Cortex of kidney (tissue), 1 donor: ENCODE data around the gene UBQLN1.
"Not testable (repeated sequence)": the region's sequence is repeated elsewhere in the genome, so short reads cannot be mapped to it uniquely, and the experiment has no call there.

Source experiments
- DNase-seq: peaks from one replicate; lab custom pipeline; 2025; lab: John Stamatoyannopoulos, UW

UBQLN1 gene

DNA sequence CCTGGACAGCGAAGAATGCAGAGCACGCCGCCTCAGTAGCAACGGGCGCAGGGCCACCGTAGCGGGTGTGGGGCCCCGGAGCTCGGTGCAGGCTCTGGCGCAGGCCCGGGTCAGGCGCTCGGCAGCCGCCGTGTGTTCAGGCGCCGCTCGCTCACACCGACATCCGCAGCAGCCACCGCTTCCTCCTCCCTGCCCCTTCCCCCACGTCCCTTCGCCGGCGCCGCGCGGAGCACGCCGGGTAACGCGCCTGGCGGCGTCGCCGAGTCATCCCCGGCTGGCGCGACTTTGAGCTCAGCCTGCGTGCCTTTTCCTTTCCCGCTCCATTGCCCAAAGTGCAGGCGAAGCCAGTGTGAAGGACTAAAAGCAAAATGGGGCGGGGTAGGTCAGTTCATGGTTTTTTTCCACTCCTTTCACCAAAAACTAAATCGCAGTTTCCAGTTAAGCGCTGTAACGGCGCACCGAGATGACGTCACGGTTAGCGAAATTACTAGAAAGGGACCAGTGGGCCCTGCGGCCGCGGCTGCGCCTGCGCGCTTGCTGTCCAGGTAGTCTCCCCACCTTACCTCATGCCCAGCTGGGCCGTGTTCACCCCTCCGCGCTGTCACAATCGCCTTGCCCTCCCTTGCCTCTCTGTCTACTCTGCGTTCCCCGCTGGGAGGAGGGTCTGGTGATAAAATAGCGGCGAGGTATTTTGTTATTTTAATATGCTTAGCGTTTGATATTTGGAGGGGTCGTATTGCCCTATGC lies at the start of gene UBQLN1:
UBQLN1 (minus strand) TSS at position 191 of the 747 bp plus-strand sequence. CDS start 279 bp downstream, outside the sequence.
- DNase-seq, result peak; percentile 53

DNA sequence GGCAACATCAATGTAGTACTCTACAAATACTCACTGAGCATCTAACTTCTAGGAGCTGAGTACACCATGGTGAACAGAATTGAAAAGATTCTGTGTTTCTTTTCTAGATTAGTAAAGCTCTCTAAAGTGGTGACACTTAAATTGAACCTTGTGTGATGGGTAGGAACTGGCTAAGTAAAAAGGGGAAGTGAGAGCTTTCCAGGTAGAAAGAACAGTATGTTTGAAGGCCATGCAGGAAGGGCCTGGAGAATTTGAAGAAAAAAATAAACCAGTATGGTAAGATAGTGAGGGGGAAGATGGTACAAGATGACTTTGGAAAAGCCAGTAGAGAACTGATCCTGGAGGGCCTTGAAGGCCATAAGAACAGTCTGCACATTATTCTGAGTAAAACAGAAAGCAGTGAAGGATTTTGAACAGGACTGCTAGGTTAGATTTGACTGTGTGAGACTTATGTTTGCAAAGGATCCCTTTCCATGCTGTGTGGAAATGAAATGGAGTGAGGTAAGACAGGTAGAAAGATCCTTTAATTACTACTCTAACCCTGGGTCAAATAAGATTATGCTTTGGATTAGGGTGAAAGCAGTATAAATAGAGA lies 46.7 kb upstream of the UBQLN1 start:
- DNase-seq, result no peak

DNA sequence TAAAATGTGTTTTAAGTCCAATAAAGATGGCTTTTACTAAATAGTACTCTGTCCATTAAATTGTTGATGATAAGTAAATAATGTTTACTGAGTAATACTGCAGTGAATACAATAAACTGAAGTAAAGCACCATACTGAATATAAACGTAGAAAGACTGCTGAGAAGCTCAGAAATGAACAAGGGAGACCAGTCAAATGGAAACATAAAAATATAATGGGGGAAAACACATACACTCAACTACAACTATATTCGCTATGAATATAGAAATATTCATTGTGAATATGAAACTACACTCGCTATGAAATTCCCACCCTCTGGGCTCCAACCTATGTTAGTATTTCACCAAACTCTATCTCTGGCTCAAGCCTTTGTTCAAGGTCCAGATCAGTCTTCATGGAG lies 41.9 kb upstream of the UBQLN1 start:
- DNase-seq, result no peak

DNA sequence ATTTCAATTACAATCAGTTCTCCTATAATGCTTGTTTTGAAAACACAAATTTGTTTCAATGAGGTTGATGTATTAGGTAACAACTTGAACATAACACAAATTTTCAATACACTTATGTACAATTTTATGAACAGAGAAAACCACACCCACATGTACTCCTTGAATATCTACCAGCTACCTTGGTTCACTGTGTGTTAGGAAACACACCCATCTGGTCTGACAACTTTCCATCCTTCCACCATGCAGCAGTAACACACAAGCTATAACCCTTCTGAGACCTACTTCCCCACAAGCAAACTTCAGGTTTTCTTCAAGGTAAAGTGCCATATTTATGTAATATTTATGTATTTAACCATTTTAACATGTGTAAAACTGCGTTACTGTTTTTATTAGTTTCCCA lies 36.4 kb upstream of the UBQLN1 start:
- DNase-seq, result no peak

DNA sequence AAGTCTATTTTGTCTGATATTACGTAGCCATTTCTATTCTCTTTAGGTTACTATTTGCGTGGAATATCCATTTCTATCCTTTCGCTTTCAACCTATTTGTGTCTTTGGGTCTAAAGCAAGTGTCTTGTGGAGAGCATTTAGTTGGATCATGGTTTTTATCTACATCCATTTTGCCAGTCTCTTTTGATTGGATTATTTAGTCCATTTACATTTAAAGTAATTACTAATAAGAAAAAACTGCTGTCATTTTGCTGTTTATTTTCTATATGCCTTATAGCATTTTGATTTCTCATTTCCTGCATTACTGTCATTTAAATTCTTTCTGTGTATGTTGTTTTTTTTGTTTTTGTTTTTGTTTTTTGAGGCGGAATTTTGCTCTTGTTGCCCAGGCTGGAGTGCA lies 26.0 kb upstream of the UBQLN1 start:
- no peak for DNase-seq

DNA sequence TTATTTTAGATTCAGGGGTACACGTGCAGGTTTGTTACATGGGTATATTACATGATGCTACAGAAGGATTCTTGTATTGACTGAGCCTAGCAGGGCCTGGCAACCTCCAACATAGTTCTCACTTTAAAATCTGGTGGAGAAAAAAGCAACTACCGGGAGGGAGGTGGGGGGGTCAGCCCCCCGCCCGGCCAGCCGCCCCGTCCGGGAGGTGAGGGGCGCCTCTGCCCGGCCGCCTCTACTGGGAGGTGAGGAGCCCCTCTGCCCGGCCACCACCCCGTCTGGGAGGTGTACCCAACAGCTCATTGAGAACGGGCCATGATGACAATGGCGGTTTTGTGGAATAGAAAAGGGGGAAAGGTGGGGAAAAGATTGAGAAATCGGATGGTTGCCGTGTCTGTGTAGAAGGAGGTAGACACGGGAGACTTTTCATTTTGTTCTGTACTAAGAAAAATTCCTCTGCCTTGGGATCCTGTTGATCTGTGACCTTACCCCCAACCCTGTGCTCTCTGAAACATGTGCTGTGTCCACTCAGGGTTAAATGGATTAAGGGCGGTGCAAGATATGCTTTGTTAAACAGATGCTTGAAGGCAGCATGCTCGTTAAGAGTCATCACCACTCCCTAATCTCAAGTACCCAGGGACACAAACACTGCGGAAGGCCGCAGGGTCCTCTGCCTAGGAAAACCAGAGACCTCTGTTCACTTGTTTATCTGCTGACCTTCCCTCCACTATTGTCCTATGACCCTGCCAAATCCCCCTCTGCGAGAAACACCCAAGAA lies 21.0 kb upstream of the UBQLN1 start:
- not testable (repeated sequence) for DNase-seq

DNA sequence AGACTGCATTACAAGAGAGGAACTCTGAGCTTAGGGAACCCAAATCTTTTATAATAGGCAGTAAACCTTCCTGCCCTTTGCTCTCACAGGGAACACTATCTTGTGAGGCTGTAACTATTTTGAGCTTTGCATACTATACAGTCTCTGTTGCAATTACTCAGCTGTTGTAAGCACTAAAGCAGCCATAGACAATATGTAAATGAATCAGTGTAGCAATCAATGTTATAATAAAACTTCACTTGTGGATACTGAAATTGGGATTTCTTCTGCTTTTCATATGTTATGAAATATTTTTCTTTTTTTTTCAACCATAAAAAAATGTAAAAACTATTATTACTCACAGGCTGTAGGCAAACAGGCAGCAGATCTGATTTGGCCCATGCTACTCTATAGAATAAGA lies 16.7 kb upstream of the UBQLN1 start:
- no peak for DNase-seq

DNA sequence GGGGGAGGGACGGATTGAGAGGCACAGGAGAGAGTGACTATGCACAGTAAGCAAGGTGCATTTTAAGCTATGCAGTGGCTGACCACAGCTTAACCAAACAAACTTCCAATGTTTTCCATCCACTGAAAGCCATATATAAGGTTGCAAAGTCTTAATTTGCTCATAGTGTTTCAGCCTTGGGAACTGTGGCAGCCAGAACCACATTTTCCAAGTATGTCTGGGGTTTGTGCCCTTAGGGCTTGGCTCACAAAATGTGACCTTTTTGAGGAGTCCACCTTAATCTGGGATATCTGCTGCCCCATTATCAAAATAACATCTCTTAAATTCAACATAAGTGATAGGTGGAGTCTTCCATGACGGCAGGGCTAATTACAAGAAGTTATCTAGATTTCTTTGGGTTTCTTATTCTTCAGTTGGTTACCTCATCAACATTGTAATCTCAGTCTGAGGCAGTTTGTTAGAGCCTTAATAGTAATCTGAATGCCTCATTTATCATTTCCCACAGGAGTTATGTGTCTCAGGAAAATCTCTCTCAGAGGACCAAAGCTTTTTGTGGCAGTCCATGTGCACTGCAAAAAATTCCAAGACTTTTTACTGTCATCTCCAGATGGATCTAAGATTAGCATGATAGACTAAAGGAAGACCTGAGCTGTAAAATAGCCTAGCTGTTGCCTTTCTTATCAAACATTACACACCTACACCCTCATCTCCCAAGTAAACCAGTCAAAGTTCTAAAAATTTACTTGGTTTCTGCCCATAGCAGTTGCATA lies 15.2 kb upstream of the UBQLN1 start:
- DNase-seq, result no peak

DNA sequence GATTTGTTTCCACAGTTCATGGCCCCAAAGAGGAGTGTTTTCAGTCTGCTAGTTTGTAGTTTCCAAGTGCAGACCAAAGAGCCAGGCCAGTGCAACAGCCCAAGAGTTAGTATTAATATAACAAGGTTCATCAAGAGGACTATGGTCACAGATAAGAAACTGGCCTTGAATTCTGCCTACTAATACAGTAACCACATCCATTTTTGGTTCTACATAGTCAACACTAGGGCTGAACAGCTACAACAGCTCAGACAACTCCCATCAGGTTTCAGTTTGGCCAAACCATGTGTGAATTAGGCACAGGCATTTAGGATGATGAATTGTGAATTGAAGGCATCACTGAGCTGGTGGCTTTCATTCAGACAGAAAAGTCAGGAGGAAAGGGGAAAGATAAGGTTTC lies 13.8 kb upstream of the UBQLN1 start:
- no peak for DNase-seq

DNA sequence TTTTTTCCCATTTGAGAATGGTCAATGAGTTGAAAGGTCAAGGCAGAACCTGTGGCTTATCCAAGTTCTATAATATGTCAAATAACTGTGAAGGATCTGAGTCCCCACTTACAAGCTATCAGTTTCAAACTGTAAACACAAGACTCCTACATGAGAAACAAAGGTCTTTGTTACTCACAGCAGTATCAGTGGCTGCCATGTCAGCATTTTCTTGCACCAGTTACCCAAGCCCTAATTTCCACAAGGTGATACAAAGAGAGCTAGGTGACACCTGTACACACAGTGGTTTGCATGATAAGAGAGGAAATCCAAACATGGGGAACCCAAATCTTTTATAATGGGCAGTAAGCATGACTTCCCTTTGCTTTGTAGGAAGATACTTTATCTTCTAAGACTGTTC lies 8.0 kb upstream of the UBQLN1 start:
- no peak for DNase-seq

DNA sequence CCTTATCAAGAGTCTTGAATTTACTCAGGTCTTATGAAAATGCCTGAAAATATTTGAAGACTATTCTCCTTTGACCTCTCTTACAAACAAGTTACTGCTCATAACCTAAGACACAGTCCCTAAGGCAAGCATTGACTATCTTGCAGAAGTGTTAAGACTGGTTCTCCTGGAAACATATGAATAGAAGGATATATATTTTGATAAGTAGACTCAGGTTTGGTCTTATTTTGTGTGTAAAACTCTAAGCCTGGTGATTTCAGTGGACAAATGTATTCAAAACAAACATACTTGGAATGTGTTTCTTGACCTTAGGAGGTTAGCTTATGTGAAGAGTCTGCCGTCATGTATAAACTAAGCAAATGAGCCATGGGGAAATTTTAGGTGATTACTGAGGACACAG lies 7.5 kb upstream of the UBQLN1 start:
- no peak for DNase-seq

DNA sequence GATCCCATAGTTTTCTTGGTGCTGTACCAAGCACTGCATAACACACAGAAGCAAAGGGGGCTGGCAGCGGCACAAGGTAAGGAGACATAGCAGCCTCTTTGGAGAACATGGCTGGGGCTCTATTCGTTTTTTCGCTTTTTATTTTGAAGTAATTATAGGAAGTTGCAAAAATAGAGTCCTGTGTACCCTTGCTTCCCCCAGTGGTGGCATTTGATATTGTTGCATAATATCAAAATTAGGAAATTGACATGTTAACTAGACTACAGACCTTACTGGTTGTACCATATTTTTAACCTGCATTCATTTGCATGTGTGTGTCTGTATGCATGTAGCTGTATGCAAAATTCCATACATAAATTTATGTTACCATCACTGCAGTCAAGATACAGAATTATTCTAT lies 6.6 kb upstream of the UBQLN1 start:
- no peak for DNase-seq

DNA sequence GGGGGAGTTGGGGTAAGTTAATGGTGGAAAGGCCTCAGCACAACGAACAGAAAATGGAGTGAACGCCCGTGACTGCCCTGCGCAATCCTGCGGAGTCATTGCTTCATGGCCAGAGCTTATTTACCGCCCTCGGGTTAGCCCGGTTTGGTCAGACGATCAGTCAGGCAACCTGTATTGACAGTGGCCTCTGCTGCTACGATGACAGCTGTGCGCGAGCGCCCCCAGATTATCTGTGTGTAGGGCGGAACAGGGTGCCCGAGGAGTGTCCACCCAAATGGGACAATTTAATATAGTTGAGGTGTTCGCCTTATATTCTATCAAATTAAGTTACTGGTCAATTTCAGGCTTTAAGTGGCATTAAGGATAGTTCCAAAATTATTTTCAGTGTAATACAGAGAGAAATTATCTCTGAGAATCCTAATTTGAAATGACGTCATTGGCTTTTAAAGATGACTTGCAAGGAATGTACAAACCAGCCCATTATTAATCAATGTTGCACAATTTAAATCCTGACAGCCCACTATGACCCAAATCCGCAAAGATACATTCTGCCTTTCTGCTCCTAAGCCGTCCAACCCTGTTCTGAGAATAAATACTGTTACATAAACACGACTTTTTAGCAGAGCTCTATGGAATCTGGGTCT lies 879 bp upstream of the UBQLN1 start:
- no peak for DNase-seq

DNA sequence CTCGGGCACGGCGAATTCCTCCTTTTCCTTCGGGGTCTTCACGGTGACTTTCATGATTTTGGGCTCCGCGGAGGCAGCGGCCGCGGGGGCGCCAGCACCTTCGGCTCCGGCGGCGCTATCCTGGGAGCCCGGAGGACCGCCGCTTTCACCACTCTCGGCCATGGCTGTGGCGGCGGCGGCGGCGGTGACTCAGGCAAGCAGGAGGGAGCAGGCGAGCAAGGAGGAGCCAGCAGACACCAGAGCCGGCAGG lies 315 bp downstream of the UBQLN1 start:
- no peak for DNase-seq

DNA sequence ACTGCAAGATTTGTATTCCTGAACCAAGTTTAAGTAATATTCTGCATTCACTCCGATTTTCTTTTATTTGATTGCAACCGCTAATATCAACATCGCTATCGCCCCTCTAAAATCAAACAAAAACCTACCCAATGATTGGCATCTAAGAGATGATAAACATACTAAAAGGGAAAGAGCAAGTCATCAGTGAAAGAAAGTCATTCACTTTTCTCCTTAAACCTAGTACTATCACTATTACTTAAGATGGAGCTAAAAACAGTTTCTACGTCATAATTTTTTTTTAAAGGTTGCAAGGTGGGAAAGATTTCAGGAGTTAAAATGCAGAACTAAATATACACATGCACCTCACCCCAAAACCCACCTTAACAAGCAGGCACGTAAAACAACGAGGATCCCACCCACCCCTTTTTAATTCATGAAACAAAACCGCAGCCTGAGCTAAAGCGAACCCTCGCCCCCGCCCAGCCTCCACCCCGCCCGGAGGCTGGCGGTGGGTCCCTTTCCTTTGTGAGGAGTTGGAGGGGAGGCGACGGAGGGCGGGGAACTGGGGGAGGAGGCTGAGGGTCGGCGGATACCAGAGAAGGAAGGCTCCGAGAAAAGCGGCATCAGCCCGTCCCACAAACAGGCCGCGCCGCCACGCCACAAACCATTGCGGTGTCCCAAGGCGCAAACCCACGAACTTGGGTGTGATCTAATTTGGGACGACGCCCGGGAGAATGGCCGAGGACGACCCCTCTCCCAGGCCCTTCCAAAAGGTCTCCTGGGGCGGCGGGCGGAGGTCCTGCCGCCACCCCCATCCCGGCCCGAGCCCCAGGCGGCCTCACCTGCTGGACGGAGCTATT lies 861 bp downstream of the UBQLN1 start:
- no peak for DNase-seq

DNA sequence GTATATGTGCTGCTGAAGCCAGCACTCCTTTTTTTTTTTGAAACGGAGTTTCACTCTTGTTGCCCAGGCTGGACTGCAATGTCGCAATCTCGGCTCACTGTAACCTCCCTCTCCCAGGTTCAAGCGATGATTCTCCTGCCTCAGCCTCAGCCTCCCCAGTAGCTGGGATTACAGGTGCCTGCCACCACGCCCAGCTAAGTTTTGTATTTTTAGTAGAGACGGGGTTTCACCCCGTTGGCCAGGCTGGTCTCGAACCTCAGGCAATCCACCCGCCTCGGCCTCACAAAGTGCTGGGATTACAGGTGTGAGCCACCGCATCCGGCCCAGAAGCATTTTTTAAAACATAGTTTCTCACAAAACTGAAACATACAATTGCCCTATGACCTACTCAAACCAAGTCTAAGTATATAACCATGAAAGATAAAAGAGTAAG lies 2.5 kb downstream of the UBQLN1 start:
- DNase-seq, result not testable (repeated sequence)

DNA sequence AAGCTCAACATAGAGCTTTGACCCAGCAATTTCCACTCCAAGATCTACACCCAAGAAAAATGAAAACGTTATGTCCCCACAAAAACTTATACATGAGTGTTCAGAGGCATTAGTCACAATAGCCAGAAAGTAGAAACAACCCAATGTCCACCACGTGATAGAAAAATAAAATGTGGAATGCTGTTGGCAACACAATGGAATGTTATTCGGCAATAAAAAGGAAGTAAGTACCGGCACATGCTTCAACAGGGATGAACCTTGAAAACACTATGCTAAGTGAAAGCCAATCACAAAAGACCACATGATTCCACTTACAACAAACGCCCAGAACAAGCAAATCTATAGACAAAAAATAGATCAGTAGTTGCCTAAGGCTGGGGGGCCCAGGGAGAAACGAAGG lies 6.0 kb downstream of the UBQLN1 start:
- DNase-seq, result no peak

DNA sequence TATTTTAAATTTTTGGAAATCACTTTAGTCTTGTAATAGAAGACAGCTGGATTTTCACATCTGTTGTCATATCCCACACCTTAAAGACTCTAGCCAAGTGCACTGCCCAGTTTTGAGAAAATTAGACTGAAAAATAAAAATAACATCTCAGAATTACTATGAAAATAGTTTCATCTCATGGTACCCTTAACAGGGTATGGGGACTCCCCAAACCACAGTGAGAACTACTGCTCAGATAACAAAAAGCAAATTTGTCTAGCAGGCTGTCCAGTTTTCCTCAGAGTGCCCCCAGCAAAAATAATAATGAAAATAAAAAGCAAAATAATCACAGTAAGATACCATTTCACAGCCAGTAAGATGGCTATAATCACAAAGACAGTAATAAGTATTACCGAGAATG lies 6.5 kb downstream of the UBQLN1 start:
- DNase-seq, result no peak

DNA sequence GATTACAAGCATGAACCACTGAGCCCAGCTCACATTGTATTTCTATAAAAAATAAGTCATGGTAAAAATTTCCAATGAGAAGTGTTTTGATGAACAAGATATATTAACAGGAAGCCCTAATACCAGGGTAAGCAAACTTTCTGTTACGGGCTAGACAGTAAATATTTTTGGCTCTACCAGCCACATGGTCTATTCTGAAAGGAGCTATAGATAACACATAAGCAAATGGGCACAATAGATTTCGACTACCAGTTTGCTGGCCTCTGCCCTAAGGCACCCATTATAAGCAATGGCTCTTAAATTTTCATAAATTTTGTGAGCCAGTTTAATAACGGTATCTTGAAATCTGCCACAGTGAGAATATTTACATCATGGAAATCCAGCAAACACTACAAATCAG lies 8.1 kb downstream of the UBQLN1 start:
- DNase-seq, result no peak

DNA sequence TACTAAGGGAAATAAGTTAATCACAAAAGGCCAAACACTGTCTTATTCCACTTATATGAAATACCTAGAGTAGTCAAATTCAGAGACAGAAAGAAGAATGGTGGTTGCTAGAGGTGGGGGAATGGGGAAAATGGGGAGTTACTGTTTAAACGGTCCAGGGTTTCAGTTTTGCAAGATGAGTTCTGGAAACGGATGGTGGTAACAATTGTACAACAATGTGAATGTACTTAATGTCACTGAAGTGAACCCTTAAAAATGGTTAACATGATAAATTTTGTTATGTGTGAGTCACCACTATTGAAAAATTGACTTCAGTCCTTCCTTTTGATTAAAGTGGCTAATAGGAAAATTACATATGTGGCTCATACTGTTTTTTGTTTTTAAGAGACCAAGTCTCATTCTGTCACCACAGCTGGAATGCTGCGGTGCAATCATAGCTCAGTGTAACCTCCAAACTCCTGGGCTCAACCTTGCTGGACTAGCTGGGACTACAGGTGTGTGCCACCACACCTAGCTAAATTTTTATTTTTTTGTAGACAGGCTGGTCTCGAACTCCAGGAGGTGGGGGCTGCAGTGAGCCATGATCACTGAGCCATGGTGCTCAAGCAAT lies 8.7 kb downstream of the UBQLN1 start:
- DNase-seq, result no peak

DNA sequence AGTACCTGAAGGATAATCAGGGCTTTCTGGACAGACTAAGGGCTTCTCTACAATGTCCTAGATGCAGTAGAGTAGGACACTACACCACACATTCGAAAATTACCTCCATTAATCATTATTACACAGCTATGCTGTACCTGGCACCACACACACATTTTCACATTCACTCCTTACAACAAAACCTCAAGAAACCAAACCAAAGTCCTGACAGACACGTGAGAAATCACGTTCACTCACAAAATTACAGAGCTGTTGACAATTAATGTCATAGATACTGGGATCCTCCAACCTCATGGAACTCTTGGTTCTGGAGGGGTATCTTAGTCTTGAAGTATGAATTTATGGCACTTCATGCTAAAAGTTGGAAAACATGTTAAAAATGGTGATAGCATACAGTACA lies 16.3 kb downstream of the UBQLN1 start:
- DNase-seq, result no peak
